ENCODE results near the gene APH1B.

The APH1B gene

DNA sequence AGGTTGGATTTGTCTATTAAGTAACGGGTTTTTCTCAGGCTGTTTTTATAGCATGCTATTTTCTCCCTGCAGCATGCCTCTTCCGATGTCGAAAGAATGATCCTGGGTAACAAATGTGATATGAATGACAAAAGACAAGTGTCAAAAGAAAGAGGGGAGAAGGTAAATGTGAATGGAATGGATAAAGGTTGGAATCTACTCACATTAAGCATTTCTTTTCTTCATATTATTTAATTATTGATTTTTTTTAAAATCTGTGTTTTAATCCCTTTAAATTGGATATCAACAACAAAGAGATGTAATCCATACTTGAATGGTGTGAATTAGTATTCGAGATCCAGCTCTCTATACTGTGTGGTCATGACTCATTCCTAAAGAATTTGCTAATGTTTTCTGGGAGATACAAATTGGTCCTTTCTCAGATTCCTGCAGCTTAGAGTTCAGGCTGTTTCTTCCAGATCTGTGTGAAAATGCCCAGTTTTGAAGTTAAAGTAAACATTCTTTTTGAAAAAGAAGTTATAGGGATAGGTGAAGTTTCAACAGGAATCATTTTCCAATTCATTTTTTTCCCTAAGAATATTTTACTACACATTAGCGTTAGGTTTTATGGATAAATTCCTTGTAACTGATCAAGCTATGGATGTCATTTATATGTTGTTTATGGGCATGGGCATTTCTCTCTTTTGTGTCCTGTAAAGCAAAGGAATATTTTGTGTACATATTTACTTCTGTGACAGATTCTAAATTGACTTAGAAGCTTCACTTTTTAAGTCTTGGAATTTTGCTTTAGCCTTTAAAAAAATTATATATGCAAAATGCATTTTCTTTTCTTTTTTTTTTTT lies 20.8 kb upstream of the APH1B start:
- Histone ChIP-seq H3K4me2 (ENCODE audit: low read length) (no peak overlapping the region), H3K9ac (ENCODE audit: low read length) (no peak overlapping the region), H4K20me1 (ENCODE audit: insufficient read depth, low read length) (no peaks in the 10 kb centered on the region), H3K79me2 (ENCODE audit: low read length) (no peaks in the 10 kb centered on the region), H3K27ac (ENCODE audit: low read length) (no peak overlapping the region), H3K4me1 (ENCODE audit: low read length) (no peaks in the 10 kb centered on the region), H2AFZ (ENCODE audit: low read depth, low read length) (no peak overlapping the region), H3K36me3 (replicated peaks; ENCODE audit: low read depth, low read length) (peaks cover 14% of the 10 kb centered on the region), H3K9me3 (ENCODE audit: insufficient read depth, low read length) (no peaks in the 10 kb centered on the region), H3K27me3 (ENCODE audit: low read depth, low read length) (no peaks in the 10 kb centered on the region), H3K4me3 (ENCODE audit: low read length) (no peak overlapping the region)
- no peak for TF ChIP-seq CTCF (IDR thresholded peaks at IDR 0.05; ENCODE audit: low read depth, low read length)
- TF ChIP-seq EZH2phosphoT487 (IDR thresholded peaks at IDR 0.05; ENCODE audit: low read depth), result no peak

- no peaks in the 10 kb centered on the region for H3K9me3 ChIP-seq (ENCODE audit: insufficient read depth, low read length)
- H3K4me3 ChIP-seq (ENCODE audit: low read length), result no peak overlapping the region
- no peaks in the 10 kb centered on the region for H3K4me1 ChIP-seq (ENCODE audit: low read length)
- peaks cover 25% of the 10 kb centered on the region for H3K36me3 ChIP-seq (replicated peaks; ENCODE audit: low read depth, low read length)
- H4K20me1 ChIP-seq (ENCODE audit: insufficient read depth, low read length), result no peaks in the 10 kb centered on the region
- no peaks in the 10 kb centered on the region for H3K27me3 ChIP-seq (ENCODE audit: low read depth, low read length)
- H3K9ac ChIP-seq (ENCODE audit: low read length), result no peak overlapping the region
- H2AFZ ChIP-seq (ENCODE audit: low read depth, low read length), result no peak overlapping the region
- TF ChIP-seq EZH2phosphoT487 (IDR thresholded peaks at IDR 0.05; ENCODE audit: low read depth) (no peak), CTCF (IDR thresholded peaks at IDR 0.05; ENCODE audit: low read depth, low read length) (no peak)
- H3K27ac ChIP-seq (ENCODE audit: low read length), result no peak overlapping the region
- H3K79me2 ChIP-seq (ENCODE audit: low read length), result no peaks in the 10 kb centered on the region
- H3K4me2 ChIP-seq (ENCODE audit: low read length), result no peak overlapping the region
Measured at GRCh38 chr15:63258658-63259057, 18.7 kb upstream of the APH1B start.

- Histone ChIP-seq H3K4me2 (ENCODE audit: low read length) (no peak overlapping the region), H3K4me3 (ENCODE audit: low read length) (no peak overlapping the region), H3K9me3 (ENCODE audit: insufficient read depth, low read length) (no peaks in the 10 kb centered on the region), H3K27me3 (ENCODE audit: low read depth, low read length) (no peaks in the 10 kb centered on the region), H3K9ac (ENCODE audit: low read length) (no peak overlapping the region), H3K79me2 (ENCODE audit: low read length) (no peaks in the 10 kb centered on the region), H4K20me1 (ENCODE audit: insufficient read depth, low read length) (no peaks in the 10 kb centered on the region), H3K27ac (ENCODE audit: low read length) (no peak overlapping the region), H3K36me3 (replicated peaks; ENCODE audit: low read depth, low read length) (peaks cover 27% of the 10 kb centered on the region), H2AFZ (ENCODE audit: low read depth, low read length) (no peak overlapping the region), H3K4me1 (ENCODE audit: low read length) (no peaks in the 10 kb centered on the region)
- TF ChIP-seq CTCF (IDR thresholded peaks at IDR 0.05; ENCODE audit: low read depth, low read length) (no peak), EZH2phosphoT487 (IDR thresholded peaks at IDR 0.05; ENCODE audit: low read depth) (no peak)
Measured at GRCh38 chr15:63260791-63261190, 16.6 kb upstream of the APH1B start.

DNA sequence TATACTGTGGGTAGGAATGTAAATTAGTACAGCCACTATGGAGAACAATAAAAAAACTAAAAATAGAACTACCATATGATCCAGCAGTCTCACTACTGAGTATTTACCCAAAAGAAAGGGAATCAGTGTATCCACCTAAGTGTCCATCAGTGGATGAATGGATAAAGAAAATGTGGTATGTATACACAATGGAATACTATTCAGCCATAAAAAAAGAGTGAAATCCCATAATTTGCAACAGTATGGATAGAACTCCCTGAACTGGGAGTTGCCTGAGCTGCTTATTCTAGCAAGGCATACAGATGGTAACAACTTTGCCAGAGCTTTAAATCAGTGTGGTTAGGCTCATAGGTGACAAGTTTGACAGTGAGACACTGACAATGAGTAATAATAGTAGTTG lies 16.1 kb upstream of the APH1B start:
- no peaks in the 10 kb centered on the region for H3K9me3 ChIP-seq (ENCODE audit: insufficient read depth, low read length)
- no peaks in the 10 kb centered on the region for H3K27me3 ChIP-seq (ENCODE audit: low read depth, low read length)
- TF ChIP-seq EZH2phosphoT487 (IDR thresholded peaks at IDR 0.05; ENCODE audit: low read depth) (no peak), CTCF (IDR thresholded peaks at IDR 0.05; ENCODE audit: low read depth, low read length) (no peak)
- no peaks in the 10 kb centered on the region for H4K20me1 ChIP-seq (ENCODE audit: insufficient read depth, low read length)
- H3K4me2 ChIP-seq (ENCODE audit: low read length), result no peak overlapping the region
- no peak overlapping the region for H3K4me3 ChIP-seq (ENCODE audit: low read length)
- no peak overlapping the region for H3K27ac ChIP-seq (ENCODE audit: low read length)
- H3K79me2 ChIP-seq (ENCODE audit: low read length), result no peaks in the 10 kb centered on the region
- H2AFZ ChIP-seq (ENCODE audit: low read depth, low read length), result no peak overlapping the region
- no peak overlapping the region for H3K9ac ChIP-seq (ENCODE audit: low read length)
- no peaks in the 10 kb centered on the region for H3K4me1 ChIP-seq (ENCODE audit: low read length)
- peaks cover 27% of the 10 kb centered on the region for H3K36me3 ChIP-seq (replicated peaks; ENCODE audit: low read depth, low read length)

Data from OCI-LY3 (cell line).